Common myeloid progenitor, CD34-positive (primary cell): Measurements from ENCODE around the gene MPIG6B. TPM values are rescaled to one million over a fixed set of nuclear protein-coding genes. Genes with fewer than 3 reads are reported as not detected.

Source experiments
- CTCF ChIA-PET: fragments of 350-600 bp; sonication (Branson Sonifier 250); formaldehyde crosslinking; loops from one replicate; lab custom pipeline; 2021; ENCODE audit warnings: antibody characterized with exemption; lab: Charles Lee
- POLR2A ChIA-PET: fragments of 350-600 bp; sonication (Branson Sonifier 250); formaldehyde crosslinking; loops from one replicate; lab custom pipeline; 2021; ENCODE audit warnings: antibody characterized with exemption; lab: Charles Lee
- DNase-seq, 3 donors: peaks; one replicate each; pipeline versions ENCODE4 v3.0.0 to v3.0.0-alpha.2; 2013
- H3K27ac ChIP-seq, 2 experiments: 1 replicate in 1 of 2; 2 replicates in 1 of 2; pipeline ENCODE4 v1.7.0; 2013; ENCODE audit warnings: inconsistent platforms in 2 of 2, low read length in 2 of 2, mild to moderate bottlenecking in 2 of 2, low read depth in 1 of 2, moderate library complexity in 1 of 2; ENCODE audit not compliant: severe bottlenecking in 2 of 2, insufficient read depth in 1 of 2, poor library complexity in 1 of 2
- H3K27me3 ChIP-seq, 5 experiments: replicated peaks in 2 of 5; 1 replicate in 3 of 5; 2 replicates in 2 of 5; pipeline versions ENCODE4 v1.6.1 to v1.7.0; 2013; ENCODE audit warnings: low read length in 4 of 5, mild to moderate bottlenecking in 2 of 5, moderate library complexity in 2 of 5, inconsistent platforms in 1 of 5; ENCODE audit not compliant: insufficient read depth in 5 of 5, control insufficient read depth in 4 of 5
- H3K36me3 ChIP-seq, 4 experiments: 1 replicate in 2 of 4; 2 replicates in 2 of 4; pipeline versions ENCODE4 v1.6.1 to v1.7.0; 2013; ENCODE audit warnings: low read length in 3 of 4, control low read depth in 1 of 4, mild to moderate bottlenecking in 1 of 4; ENCODE audit not compliant: control insufficient read depth in 4 of 4, insufficient read depth in 4 of 4
- H3K4me1 ChIP-seq, 4 experiments: 1 replicate in 3 of 4; 2 replicates in 1 of 4; pipeline versions ENCODE4 v1.6.1 to v1.7.1; 2013; ENCODE audit warnings: low read length in 3 of 4, mild to moderate bottlenecking in 3 of 4, control low read depth in 1 of 4, inconsistent platforms in 1 of 4, moderate library complexity in 1 of 4; ENCODE audit not compliant: control insufficient read depth in 4 of 4, insufficient read depth in 4 of 4; ENCODE audit errors: control extremely low read depth in 1 of 4
- H3K4me3 ChIP-seq, 7 experiments: 1 replicate in 4 of 7; 2 replicates in 3 of 7; pipeline versions ENCODE4 v1.5.1 to v1.7.0; 2013; ENCODE audit warnings: mild to moderate bottlenecking in 7 of 7, low read length in 6 of 7, moderate library complexity in 6 of 7, inconsistent platforms in 2 of 7, low read depth in 2 of 7, control low read depth in 1 of 7; ENCODE audit not compliant: insufficient read depth in 4 of 7, control insufficient read depth in 1 of 7; ENCODE audit errors: extremely low read depth in 1 of 7
- H3K9me3 ChIP-seq, 5 experiments: 1 replicate in 4 of 5; 2 replicates in 1 of 5; pipeline versions ENCODE4 v1.6.1 to v1.7.1; 2013; ENCODE audit warnings: low read length in 4 of 5, mild to moderate bottlenecking in 2 of 5, inconsistent platforms in 1 of 5, low read depth in 1 of 5, moderate library complexity in 1 of 5; ENCODE audit not compliant: control insufficient read depth in 4 of 5, insufficient read depth in 2 of 5; ENCODE audit errors: control extremely low read depth in 1 of 5
- WGBS: methylation state at CpG from one replicate; pipeline ENCODE4 v1.1.5; 2013; ENCODE audit not compliant: insufficient coverage; 5-methylcytosine and 5-hydroxymethylcytosine counted together
- polyA plus RNA-seq: library from polyadenylated mRNA; unstranded; fragments of 120-200 nt; gene quantifications from one replicate; pipeline ENCODE4 v1.2.1, GENCODE V29; 2013

Gene MPIG6B, protein sequence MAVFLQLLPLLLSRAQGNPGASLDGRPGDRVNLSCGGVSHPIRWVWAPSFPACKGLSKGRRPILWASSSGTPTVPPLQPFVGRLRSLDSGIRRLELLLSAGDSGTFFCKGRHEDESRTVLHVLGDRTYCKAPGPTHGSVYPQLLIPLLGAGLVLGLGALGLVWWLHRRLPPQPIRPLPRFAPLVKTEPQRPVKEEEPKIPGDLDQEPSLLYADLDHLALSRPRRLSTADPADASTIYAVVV
- 31.0 TPM for polyA plus RNA-seq

DNA sequence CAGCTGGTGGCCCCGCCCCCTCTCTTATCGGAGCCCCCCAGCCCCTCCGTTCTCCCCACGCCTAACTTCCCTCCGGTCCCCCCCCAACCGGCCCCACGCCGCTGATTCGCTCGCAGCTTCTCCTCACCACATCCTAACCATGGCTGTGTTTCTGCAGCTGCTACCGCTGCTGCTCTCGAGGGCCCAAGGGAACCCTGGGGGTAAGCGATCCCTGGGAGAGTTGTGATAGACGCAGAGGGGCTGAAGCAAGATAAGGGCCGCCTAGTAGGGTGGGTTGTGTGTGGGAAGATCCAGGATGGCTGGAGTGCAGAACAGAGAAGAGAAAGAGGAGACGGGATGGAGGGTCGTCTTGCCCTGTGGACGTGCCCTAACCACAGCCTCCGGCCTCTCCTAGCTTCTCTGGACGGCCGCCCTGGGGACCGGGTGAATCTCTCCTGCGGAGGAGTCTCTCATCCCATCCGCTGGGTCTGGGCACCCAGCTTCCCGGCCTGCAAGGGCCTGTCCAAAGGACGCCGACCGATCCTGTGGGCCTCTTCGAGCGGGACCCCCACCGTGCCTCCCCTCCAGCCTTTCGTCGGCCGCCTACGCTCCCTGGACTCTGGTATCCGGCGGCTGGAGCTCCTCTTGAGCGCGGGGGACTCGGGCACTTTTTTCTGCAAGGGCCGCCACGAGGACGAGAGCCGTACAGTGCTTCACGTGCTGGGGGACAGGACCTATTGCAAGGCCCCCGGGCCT, at the start of gene MPIG6B:
Gene MPIG6B, plus strand, starts transcription at position 129 of the 735 bp plus-strand sequence. Its CDS starts 11 bp downstream, at position 140.
- Histone ChIP-seq H3K9me3 (no peaks in the 10 kb centered on the region), H3K4me3 (peak within 1 kb of the TSS in 5 of 7 experiments; percentile 27 to 69 (median 56)), H3K36me3 (peaks cover 0 to 23% (median 9%) of the 10 kb centered on the region in 4 experiments), H3K27ac (peak within 1 kb of the TSS; percentile 33 to 65), H3K4me1 (peaks cover 11 to 58% (median 50%) of the 10 kb centered on the region in 4 experiments), H3K27me3 (no peaks in the 10 kb centered on the region)
- DNase-seq: peak in 2 of 3 donors; percentile 73 to 80
- ChIA-PET POLR2A (interaction anchor here (0.6 to 2.6 kb wide), 4 partner anchors 12 to 244 kb away, joined by 3 to 21 read pairs (median 12); partner anchors contain the start of gene MSH5), CTCF (interaction anchor here (0.6 to 19.7 kb wide), 13 partner anchors 10 to 106 kb away, joined by 3 to 268 read pairs (median 5); partner anchors contain the start of genes LY6G6D, LY6G6F, MSH5 and SAPCD1)
- 41% methylated on average over 42 of the region's 46 CpGs for WGBS

DNA sequence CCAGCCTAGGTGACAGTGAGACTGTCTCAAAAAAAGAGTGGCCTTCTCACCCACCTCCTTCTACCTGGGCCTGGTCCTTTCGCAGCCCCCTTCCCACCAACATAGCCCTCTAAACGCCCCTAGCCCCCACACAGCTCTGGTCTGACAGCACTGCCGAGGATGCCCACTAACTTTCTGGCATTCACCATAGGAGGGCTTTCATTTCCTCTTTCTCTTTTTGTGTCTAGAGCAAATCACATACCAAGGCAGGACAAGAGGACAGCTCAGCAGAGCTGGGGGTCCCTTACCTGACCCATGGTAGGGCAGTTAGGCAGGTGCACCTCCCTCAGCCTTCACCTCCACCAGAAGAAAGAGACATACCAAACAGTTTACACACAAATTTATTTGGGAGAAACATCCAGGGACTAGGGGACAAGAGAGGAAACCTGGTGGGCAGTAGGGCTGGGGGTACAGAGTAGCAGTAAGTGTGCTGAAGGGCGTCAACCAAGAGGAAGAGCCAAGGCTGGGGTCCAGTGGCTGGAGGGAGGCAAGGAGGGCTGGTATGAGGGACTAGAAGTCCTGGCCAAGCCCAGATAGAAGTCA, 46.8 kb upstream of the MPIG6B start:
- Histone ChIP-seq H3K27ac (no peak overlapping the region), H3K9me3 (no peaks in the 10 kb centered on the region), H3K4me1 (peaks cover 0 to 33% (median 22%) of the 10 kb centered on the region in 4 experiments), H3K36me3 (peaks cover 3 to 21% (median 18%) of the 10 kb centered on the region in 4 experiments), H3K27me3 (no peaks in the 10 kb centered on the region), H3K4me3 (no peak overlapping the region)
- ChIA-PET POLR2A (interaction anchor here (0.6 kb wide), 1 partner anchor 126 kb away, joined by 9 read pairs; no protein-coding TSS in a partner anchor), CTCF (interaction anchor here (1.4 kb wide), 1 partner anchor 76 kb away, joined by 3 read pairs; no protein-coding TSS in a partner anchor)
- no peak for DNase-seq
- 90% methylated on average over 4 of the region's 4 CpGs for WGBS

GRCh38 chr6:31676904-31677303, 46.3 kb upstream of the MPIG6B start:
- Histone ChIP-seq H3K27me3 (no peaks in the 10 kb centered on the region), H3K4me1 (peaks cover 0 to 37% (median 26%) of the 10 kb centered on the region in 4 experiments), H3K4me3 (no peak overlapping the region), H3K36me3 (peaks cover 0 to 16% (median 13%) of the 10 kb centered on the region in 4 experiments), H3K27ac (no peak overlapping the region), H3K9me3 (no peaks in the 10 kb centered on the region)
- DNase-seq: no peak
- WGBS: 96% methylated on average over 3 of the region's 6 CpGs
- CTCF ChIA-PET: no interaction called here
- POLR2A ChIA-PET: no interaction called here

DNA sequence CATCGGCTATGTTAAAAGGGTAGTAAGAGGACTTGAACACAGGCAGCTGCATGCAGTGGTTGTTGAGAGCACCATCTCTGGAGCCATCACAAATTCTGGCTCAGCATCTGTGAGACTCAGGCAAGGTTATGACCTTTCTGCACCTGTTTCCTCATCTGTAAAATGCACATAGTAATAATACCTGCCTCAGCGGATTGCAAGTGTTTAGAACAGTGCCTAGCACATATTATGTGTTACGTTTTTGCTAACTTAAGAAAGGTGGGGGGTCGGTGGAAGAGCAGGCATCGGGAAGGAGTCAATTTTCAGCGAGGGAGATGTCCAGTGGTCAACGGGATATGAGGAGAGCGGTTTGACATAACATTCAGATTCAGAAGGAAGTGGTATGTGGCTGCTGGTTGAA, 45.2 kb upstream of the MPIG6B start:
- no peak overlapping the region for H3K27ac ChIP-seq
- H3K36me3 ChIP-seq: peaks cover 0 to 8% (median 5%) of the 10 kb centered on the region in 4 experiments
- ChIA-PET POLR2A (no interaction called here), CTCF (interaction anchor here (0.7 to 1.5 kb wide), 4 partner anchors 11 to 149 kb away, joined by 3 read pairs; partner anchors contain the start of gene HSPA1B)
- no peak overlapping the region for H3K4me3 ChIP-seq
- no peaks in the 10 kb centered on the region for H3K27me3 ChIP-seq
- H3K9me3 ChIP-seq: no peaks in the 10 kb centered on the region
- H3K4me1 ChIP-seq: peaks cover 0 to 37% (median 30%) of the 10 kb centered on the region in 4 experiments
- 86% methylated on average over 8 of the region's 8 CpGs for WGBS
- no peak for DNase-seq

- peaks cover 0 to 38% (median 35%) of the 10 kb centered on the region in 4 experiments for H3K4me1 ChIP-seq
- ChIA-PET POLR2A (interaction anchor here (0.6 to 0.9 kb wide), 3 partner anchors 10 to 115 kb away, joined by 3 read pairs; partner anchors contain the start of gene VARS1), CTCF (interaction anchor here (0.6 to 3.3 kb wide), 20 partner anchors 9 to 243 kb away, joined by 3 to 17 read pairs (median 4); partner anchors contain the start of genes ABHD16A, C6orf47 and LY6G5B)
- no peaks in the 10 kb centered on the region for H3K27me3 ChIP-seq
- DNase-seq: peak; percentile 65 to 67 (median 67)
- H3K27ac ChIP-seq: peak within 1 kb of the TSS in 1 of 2 experiments; percentile 1
- WGBS: 17% methylated on average over 16 of the region's 17 CpGs
- peaks cover 0 to 10% (median 7%) of the 10 kb centered on the region in 4 experiments for H3K36me3 ChIP-seq
- no peaks in the 10 kb centered on the region for H3K9me3 ChIP-seq
- H3K4me3 ChIP-seq: peak within 1 kb of the TSS; percentile 60 to 89 (median 79)
Measured at GRCh38 chr6:31680226-31681134, 42.7 kb upstream of the MPIG6B start, which contains the start of gene LY6G5C. LY6G5C (minus strand) TSS chr6:31681067; CDS start chr6:31680373, 694 bp downstream.
